Right lobe of liver (tissue), 4 donors: ENCODE data around the gene NAA35.

Experiments
- CTCF ChIP-seq, 4 donors: fragments of 200-600 bp in 3 of 4; fragments of 450-650 bp in 1 of 4; IDR thresholded peaks; one replicate each; pipeline versions ENCODE4 v1.5.1 to v1.8.0; 2016 to 2022; ENCODE audit warnings: antibody characterized with exemption in 4 of 4, mild to moderate bottlenecking in 2 of 4
- POLR2A ChIP-seq: fragments of 450-650 bp; IDR thresholded peaks from one replicate; pipeline ENCODE4 v1.6.1; 2017; ENCODE audit warnings: antibody characterized with exemption, mild to moderate bottlenecking
- donor health status: DM: no; HTN: no; CAD: no.
- donor health status: DM: no; HTN: no; CAD: no.
- donor health status: DM: no; HTN: yes; CAD: no.

GRCh38 chr9:85940832-85941621 lies at the start of gene NAA35:
- TF ChIP-seq CTCF (IDR thresholded peaks at IDR 0.05) (no peak), POLR2A (peak; percentile 63)
